H9 (cell line): ENCODE measurements around the gene PBX1. TPM values are rescaled to one million over a fixed set of nuclear protein-coding genes. Genes with fewer than 3 reads are reported as not detected.

Experiments used
- DNase-seq: peaks from one replicate; pipeline ENCODE4 v3.0.0-alpha.2; 2017
- H2AFZ ChIP-seq: one replicate; pipeline ENCODE4 v1.6.1; 2013; ENCODE audit warnings: mild to moderate bottlenecking, low read length, control low read depth, moderate library complexity
- H2AK5ac ChIP-seq: 2 replicates; pipeline ENCODE4 v1.6.1; 2013; ENCODE audit warnings: low read length, control low read depth, mixed read lengths; ENCODE audit not compliant: insufficient read length
- H2BK120ac ChIP-seq: one replicate; pipeline ENCODE4 v1.6.1; 2013; ENCODE audit warnings: low read depth, mild to moderate bottlenecking, low read length, control low read depth, inconsistent platforms; ENCODE audit not compliant: poor library complexity, severe bottlenecking
- H2BK12ac ChIP-seq: 2 replicates; pipeline ENCODE4 v1.6.1; 2013; ENCODE audit warnings: low read length, control low read depth, mixed read lengths, low read depth; ENCODE audit not compliant: insufficient read length
- H2BK15ac ChIP-seq: 2 replicates; pipeline ENCODE4 v1.6.1; 2013; ENCODE audit warnings: low read depth, low read length, control low read depth
- H2BK20ac ChIP-seq: one replicate; pipeline ENCODE4 v1.6.1; 2013; ENCODE audit warnings: low read depth, mild to moderate bottlenecking, low read length, control low read depth, inconsistent platforms; ENCODE audit not compliant: poor library complexity, severe bottlenecking
- H2BK5ac ChIP-seq: 2 replicates; pipeline ENCODE4 v1.6.1; 2013; ENCODE audit warnings: low read length, control low read depth, mixed read lengths; ENCODE audit not compliant: insufficient read length
- H3K14ac ChIP-seq: 2 replicates; pipeline ENCODE4 v1.6.1; 2013; ENCODE audit warnings: low read length, control low read depth; ENCODE audit not compliant: insufficient read depth
- H3K18ac ChIP-seq: 2 replicates; pipeline ENCODE4 v1.6.1; 2013; ENCODE audit warnings: low read depth, mild to moderate bottlenecking, mixed read lengths, low read length, control low read depth; ENCODE audit not compliant: insufficient read length
- H3K23ac ChIP-seq: 2 replicates; pipeline ENCODE4 v1.6.1; 2013; ENCODE audit warnings: low read length, control low read depth, mixed read lengths, low read depth; ENCODE audit not compliant: insufficient read length
- H3K23me2 ChIP-seq: 2 replicates; pipeline ENCODE4 v1.6.1; 2013; ENCODE audit warnings: low read depth, mild to moderate bottlenecking, mixed read lengths, low read length, control low read depth; ENCODE audit not compliant: insufficient read length, poor library complexity, severe bottlenecking
- H3K27ac ChIP-seq: 2 replicates; pipeline ENCODE4 v1.5.1; 2013; ENCODE audit warnings: low read length, control low read depth, mixed read lengths, low read depth; ENCODE audit not compliant: insufficient read length
- H3K27me3 ChIP-seq: 2 replicates; pipeline ENCODE4 v1.6.1; 2013; ENCODE audit warnings: low read length, control low read depth, inconsistent platforms; ENCODE audit not compliant: insufficient read depth
- H3K4ac ChIP-seq: 2 replicates; pipeline ENCODE4 v1.6.1; 2013; ENCODE audit warnings: low read depth, mild to moderate bottlenecking, control low read depth, inconsistent platforms, low read length, moderate library complexity
- H3K4me1 ChIP-seq: 2 replicates; pipeline ENCODE4 v1.6.1; 2013; ENCODE audit warnings: low read length, control low read depth, inconsistent platforms; ENCODE audit not compliant: insufficient read depth
- H3K4me2 ChIP-seq: 2 replicates; pipeline ENCODE4 v1.6.1; 2013; ENCODE audit warnings: low read length, control low read depth, mixed read lengths; ENCODE audit not compliant: insufficient read length, insufficient read depth
- H3K56ac ChIP-seq: 2 replicates; pipeline ENCODE4 v1.6.1; 2013; ENCODE audit warnings: low read depth, mild to moderate bottlenecking, mixed read lengths, low read length, control low read depth; ENCODE audit not compliant: insufficient read length
- H3K79me1 ChIP-seq: 2 replicates; pipeline ENCODE4 v1.6.1; 2013; ENCODE audit warnings: low read depth, mild to moderate bottlenecking, moderate library complexity, low read length, control low read depth, inconsistent platforms; ENCODE audit not compliant: insufficient read depth, poor library complexity, severe bottlenecking
- H3K79me2 ChIP-seq: 2 replicates; pipeline ENCODE4 v1.6.1; 2013; ENCODE audit warnings: low read length, control low read depth, inconsistent platforms; ENCODE audit not compliant: insufficient read depth
- H3K9ac ChIP-seq: 2 replicates; pipeline ENCODE4 v1.6.1; 2013; ENCODE audit warnings: low read length, control low read depth, mixed read lengths; ENCODE audit not compliant: insufficient read length; ENCODE audit errors: extremely low read depth
- H3K9me3 ChIP-seq: one replicate; pipeline ENCODE4 v1.6.1; 2013; ENCODE audit warnings: low read depth, low read length, inconsistent platforms; ENCODE audit not compliant: control insufficient read depth
- H3T11ph ChIP-seq: one replicate; pipeline ENCODE4 v1.6.1; 2013; ENCODE audit warnings: mild to moderate bottlenecking, low read length, control low read depth, inconsistent platforms
- H4K20me1 ChIP-seq: one replicate; pipeline ENCODE4 v1.6.1; 2013; ENCODE audit not compliant: control insufficient read depth, insufficient read length, insufficient read depth
- H4K5ac ChIP-seq: 2 replicates; pipeline ENCODE4 v1.6.1; 2013; ENCODE audit warnings: low read depth, mild to moderate bottlenecking, mixed read lengths, low read length, control low read depth; ENCODE audit not compliant: insufficient read length
- H4K8ac ChIP-seq: replicated peaks from 2 replicates; pipeline ENCODE4 v1.6.1; 2013; ENCODE audit warnings: low read length, control low read depth, mixed read lengths, low read depth; ENCODE audit not compliant: insufficient read length
- H4K91ac ChIP-seq: 2 replicates; pipeline ENCODE4 v1.6.1; 2013; ENCODE audit warnings: low read depth, mild to moderate bottlenecking, moderate library complexity, mixed read lengths, low read length, control low read depth; ENCODE audit not compliant: insufficient read length
- H3K27ac Mint-ChIP-seq, 3 experiments: 2 replicates in 2 of 3; 3 replicates in 1 of 3; pipeline ENCODE4 v1.8.0; 2020 to 2021; ENCODE audit warnings: mixed read lengths in 3 of 3, mild to moderate bottlenecking in 1 of 3, moderate library complexity in 1 of 3
- H3K27me3 Mint-ChIP-seq: 2 replicates; pipeline ENCODE4 v1.8.0; 2021; ENCODE audit warnings: low read depth, mild to moderate bottlenecking, moderate library complexity, mixed read lengths
- H3K36me3 Mint-ChIP-seq, 3 experiments: 2 replicates in 2 of 3; 3 replicates in 1 of 3; pipeline ENCODE4 v1.8.0; 2020 to 2021; ENCODE audit warnings: low read depth in 3 of 3, mixed read lengths in 3 of 3; ENCODE audit not compliant: insufficient read depth in 1 of 3
- H3K4me1 Mint-ChIP-seq, 2 experiments: 2 replicates each; pipeline ENCODE4 v1.8.0; 2020; ENCODE audit warnings: mixed read lengths in 2 of 2
- H3K4me3 Mint-ChIP-seq, 2 experiments: 2 replicates in 1 of 2; 3 replicates in 1 of 2; pipeline ENCODE4 v1.8.0; 2020 to 2021; ENCODE audit warnings: mild to moderate bottlenecking in 2 of 2, mixed read lengths in 2 of 2, moderate library complexity in 1 of 2
- H3K9me3 Mint-ChIP-seq, 2 experiments: 2 replicates in 1 of 2; 3 replicates in 1 of 2; pipeline ENCODE4 v1.8.0; 2020; ENCODE audit warnings: mild to moderate bottlenecking in 2 of 2, mixed read lengths in 2 of 2, moderate library complexity in 1 of 2
- CTCF ChIP-seq: fragments of 200-600 bp; sonication (generic); conservative IDR thresholded peaks from 3 replicates; pipeline ENCODE4 v1.8.0; 2021; ENCODE audit warnings: antibody characterized with exemption, mild to moderate bottlenecking
- WGBS: extraction: QIAGEN DNeasy Blood & Tissue Kit; methylation state at CpG from one replicate; pipeline ENCODE4 v1.1.7; 2013; ENCODE audit warnings: missing lambda C conversion rate, low lambda C conversion rate, mixed read lengths; ENCODE audit not compliant: insufficient read length; ENCODE audit errors: extremely low coverage; 5-methylcytosine and 5-hydroxymethylcytosine counted together
- total RNA-seq: library from RNA; stranded (reverse); gene quantifications from 2 replicates; pipeline ENCODE4 v1.2.1, GENCODE V29; 2021

PBX1 gene
- total RNA-seq, 1 experiment from 2014 or later, result 142 TPM

GRCh38 chr1:164713456-164714207 is 154.6 kb downstream of the PBX1 start:
- no peaks in the 10 kb centered on the region for H3K9me3 ChIP-seq
- Mint-ChIP-seq H3K9me3 (no peaks in the 10 kb centered on the region), H3K4me1 (peaks cover 36 to 40% of the 10 kb centered on the region in 2 experiments), H3K36me3 (peaks cover 0 to 13% (median 4%) of the 10 kb centered on the region in 3 experiments; a peak in 5 of 7 replicates), H3K4me3 (no peak overlapping the region), H3K27me3 (no peaks in the 10 kb centered on the region), H3K27ac (peak overlapping the region in 1 of 3 experiments; percentile 79; a peak in 2 of 7 replicates)
- no peak overlapping the region for H2BK20ac ChIP-seq
- H3T11ph ChIP-seq, result no peak overlapping the region
- H2BK120ac ChIP-seq, result no peak overlapping the region
- DNase-seq, result no peak
- no peak overlapping the region for H3K27ac ChIP-seq
- no peak overlapping the region for H4K5ac ChIP-seq
- no peak overlapping the region for H2BK15ac ChIP-seq
- H3K27me3 ChIP-seq, result no peaks in the 10 kb centered on the region
- no peak overlapping the region for H3K4me2 ChIP-seq
- TF ChIP-seq CTCF, result no peak
- no CpG with 5 or more reads among the region's 5 CpGs for WGBS
- H3K14ac ChIP-seq, result no peak overlapping the region
- H3K56ac ChIP-seq, result no peak overlapping the region
- H3K4ac ChIP-seq, result no peak overlapping the region
- peaks cover 9% of the 10 kb centered on the region for H3K4me1 ChIP-seq
- H3K79me1 ChIP-seq, result peaks cover 3% of the 10 kb centered on the region
- H2BK5ac ChIP-seq, result no peak overlapping the region
- no peak overlapping the region for H4K8ac ChIP-seq
- no peak overlapping the region for H2AK5ac ChIP-seq
- no peak overlapping the region for H3K9ac ChIP-seq
- no peaks in the 10 kb centered on the region for H4K20me1 ChIP-seq
- no peak overlapping the region for H3K18ac ChIP-seq
- no peak overlapping the region for H2BK12ac ChIP-seq
- H4K91ac ChIP-seq, result no peak overlapping the region
- H3K23me2 ChIP-seq, result no peaks in the 10 kb centered on the region
- no peak overlapping the region for H3K23ac ChIP-seq
- peaks cover 3% of the 10 kb centered on the region; the same call in 1 of the 2 replicates for H3K79me2 ChIP-seq
- no peak overlapping the region for H2AFZ ChIP-seq
